ENCODE measurements around the gene TP73. TPM values are rescaled to one million over a fixed set of nuclear protein-coding genes. Genes with fewer than 3 reads are reported as not detected.

TP73 gene
- polyA plus RNA-seq, 1 donor = 2.1 TPM

GRCh38 chr1:3634059-3634800, 18.1 kb upstream of the TP73 start:
- no peak for DNase-seq

DNA sequence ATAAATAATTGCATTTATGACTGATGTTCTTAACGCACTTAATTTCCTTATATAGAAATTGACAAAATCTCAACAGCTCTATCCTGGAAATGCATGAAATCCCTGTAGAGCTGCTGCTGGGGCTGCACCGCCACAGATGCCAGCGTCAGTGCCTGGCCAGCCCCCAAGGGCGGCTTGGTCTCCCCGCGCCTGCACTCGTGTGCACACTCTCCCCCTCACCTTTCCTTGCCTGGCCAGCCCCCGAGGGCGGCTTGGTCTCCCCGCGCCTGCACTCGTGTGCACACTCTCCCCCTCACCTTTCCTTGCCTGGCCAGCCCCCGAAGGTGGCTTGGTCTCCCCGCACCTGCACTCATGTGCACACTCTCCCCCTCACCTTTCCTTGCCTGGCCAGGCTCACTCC, 16.2 kb upstream of the TP73 start:
- DNase-seq = no peak

DNA sequence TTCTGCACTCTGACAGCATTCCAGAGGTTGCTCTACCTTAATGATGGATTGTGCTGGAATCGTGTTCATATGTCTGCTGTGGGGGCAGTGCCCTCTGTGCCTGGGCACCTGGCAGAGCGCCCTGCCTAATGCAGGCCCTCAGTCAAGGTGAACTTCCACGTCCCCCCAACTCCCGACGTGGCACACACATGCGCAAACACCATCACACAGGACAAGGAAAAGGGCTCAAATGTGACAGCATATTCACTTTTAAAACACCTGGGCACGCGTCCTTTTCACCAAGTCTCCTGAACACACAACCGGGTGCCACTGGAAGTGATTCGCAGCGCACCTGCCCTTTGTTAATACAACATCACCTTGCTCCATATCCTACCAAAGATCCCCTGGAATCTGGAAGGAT, 15.8 kb upstream of the TP73 start:
- DNase-seq = no peak

- no peak for DNase-seq
These were observed 14.3 kb upstream of the TP73 start for GRCh38 chr1:3638027-3638426.

- DNase-seq = no peak
These were observed 13.6 kb upstream of the TP73 start for GRCh38 chr1:3638676-3639075.

GRCh38 chr1:3639397-3639911, 12.9 kb upstream of the TP73 start:
- no peak for DNase-seq

DNA sequence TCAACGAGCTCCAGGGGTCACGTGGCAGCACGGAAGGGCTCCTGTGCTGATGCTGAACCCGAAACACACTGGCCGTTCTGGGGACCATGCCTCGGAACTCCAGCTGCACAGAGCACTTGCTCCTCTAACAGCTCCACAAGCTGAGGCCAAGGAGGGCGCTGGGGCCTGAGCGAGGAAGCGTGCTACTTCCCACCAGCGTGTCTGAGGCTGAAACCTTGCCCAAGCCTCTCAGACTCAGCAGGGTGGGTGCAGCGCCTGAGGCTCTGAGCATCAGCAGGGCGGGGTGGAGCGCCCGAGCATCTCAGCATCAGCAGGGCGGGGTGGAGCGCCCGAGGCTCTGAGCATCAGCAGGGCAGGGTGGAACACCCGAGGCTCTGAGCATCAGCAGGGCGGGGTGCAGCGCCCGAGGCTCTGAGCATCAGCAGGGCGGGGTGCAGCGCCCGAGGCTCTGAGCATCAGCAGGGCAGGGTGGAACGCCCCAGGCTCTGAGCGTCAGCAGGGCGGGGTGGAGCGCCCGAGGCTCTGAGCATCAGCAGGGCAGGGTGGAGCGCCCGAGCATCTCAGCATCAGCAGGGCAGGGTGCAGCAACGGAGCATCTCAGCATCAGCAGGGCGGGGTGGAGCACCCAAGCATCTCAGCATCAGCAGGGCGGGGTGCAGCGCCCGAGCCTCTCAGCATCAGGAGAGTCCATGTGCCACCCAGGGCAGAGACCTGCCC, 12.0 kb upstream of the TP73 start:
- DNase-seq = no peak

DNA sequence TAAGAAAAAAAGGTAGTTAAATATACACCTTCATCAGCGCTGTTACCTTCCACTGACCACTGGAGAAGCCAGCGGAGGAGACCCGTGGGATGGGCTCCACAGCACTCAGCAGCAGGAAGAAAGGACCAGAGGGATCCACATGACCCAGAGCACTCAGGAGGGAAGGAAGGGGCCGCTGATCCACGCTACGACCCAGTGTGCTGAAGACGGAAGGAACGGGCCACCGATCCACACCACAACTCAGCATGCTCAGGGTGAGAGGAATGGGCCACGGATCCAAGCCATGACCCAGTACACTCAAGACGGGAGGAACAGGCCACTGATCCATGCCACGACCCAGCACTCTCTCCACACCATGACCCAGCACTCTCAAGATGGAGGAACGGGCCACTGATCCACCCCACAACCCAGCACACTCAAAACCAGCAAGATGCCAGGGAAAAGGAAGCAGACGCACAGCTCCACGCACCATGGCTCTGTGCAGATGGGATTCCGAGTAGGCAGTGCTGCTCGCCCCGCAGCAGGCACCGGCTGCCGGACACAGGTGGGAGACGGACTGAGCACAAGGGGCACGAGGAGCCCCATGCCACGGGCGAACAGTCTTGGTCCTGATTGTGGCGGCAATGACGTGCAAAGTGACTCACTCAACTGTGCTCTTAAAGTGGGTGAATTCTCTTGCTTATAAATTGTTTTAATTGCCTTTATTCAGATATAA, 11.1 kb upstream of the TP73 start:
- no peak for DNase-seq

GRCh38 chr1:3641816-3642215, 10.5 kb upstream of the TP73 start:
- no peak for DNase-seq

DNA sequence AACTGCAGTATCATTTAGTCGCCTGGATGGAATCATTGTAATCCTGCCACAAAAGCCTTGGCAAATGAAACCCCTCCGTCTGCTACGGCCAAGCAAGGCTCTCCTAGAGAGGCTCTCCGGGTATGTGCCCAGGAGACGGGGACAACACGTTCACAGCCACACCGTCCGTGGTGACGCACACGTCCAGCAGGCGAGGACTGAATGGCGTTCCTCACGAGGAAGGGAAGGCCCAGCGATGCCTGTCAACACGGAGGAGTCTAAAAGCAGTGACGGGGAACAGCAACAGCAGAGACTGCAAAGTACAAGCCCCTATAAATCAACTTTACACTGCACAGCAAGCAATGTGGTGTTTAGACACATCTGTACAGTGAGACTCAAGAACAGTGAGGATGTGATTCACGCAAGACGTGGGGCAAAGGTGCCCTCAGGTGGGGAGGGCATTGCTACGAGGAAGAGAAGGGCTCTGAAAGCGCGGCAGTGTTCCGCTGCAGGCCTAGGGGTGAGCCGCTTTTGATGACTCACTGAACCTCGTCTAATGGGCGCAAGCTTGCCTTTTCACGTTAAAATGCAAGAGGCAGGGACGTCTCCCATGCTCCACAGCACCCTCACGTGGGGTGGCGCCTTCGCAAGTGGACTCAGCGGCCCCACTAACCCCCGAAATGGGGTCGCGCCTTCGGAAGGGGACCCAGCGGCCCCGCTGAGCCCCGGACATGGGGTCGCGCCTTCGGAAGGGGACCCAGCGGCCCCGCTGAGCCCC, 9.2 kb upstream of the TP73 start:
- no peak for DNase-seq

DNA sequence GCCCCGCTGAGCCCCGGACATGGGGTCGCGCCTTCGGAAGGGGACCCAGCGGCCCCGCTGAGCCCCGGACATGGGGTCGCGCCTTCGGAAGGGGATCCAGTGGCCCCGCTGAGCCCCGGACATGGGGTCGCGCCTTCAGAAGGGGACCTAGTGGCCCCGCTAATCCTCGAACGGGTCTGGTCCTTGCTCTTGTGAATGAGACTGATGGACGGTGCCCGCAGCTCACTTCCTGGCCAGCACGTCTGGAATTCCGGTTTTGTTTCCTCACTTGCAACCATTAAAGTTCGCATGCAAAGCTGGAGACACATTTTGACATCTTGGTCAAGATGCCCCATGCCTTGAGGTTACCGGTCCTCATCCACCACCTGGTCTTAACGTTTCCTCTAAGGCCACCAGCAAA, 8.0 kb upstream of the TP73 start:
- no peak for DNase-seq

DNA sequence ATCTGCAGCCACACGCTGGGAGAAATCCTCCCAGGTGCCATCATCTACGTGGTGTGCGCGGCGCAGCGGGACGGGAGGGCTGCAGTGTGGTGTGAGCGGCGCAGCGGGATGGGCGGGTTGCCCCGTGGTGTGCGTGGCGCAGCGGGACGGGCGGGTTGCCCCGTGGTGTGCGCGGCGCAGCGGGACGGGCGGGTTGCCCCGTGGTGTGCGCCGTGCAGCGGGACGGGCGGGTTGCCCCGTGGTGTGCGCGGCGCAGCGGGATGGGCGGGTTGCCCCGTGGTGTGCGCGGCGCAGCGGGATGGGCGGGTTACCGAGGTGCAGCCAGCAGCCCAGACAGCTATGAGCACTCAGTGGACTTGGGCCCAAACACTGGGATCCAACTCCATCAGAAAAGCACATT, 7.1 kb upstream of the TP73 start:
- DNase-seq = no peak

GRCh38 chr1:3645666-3646355, 6.5 kb upstream of the TP73 start:
- DNase-seq = no peak

- no peak for DNase-seq
These were observed 5.7 kb upstream of the TP73 start for GRCh38 chr1:3646596-3646995.

GRCh38 chr1:3649342-3650247, 2.7 kb upstream of the TP73 start, which contains the start of gene WRAP73:
TSS of gene WRAP73 (minus strand) at chr1:3650103. CDS start at chr1:3649999, 104 bp downstream.
- DNase-seq = peak; percentile 91

DNA sequence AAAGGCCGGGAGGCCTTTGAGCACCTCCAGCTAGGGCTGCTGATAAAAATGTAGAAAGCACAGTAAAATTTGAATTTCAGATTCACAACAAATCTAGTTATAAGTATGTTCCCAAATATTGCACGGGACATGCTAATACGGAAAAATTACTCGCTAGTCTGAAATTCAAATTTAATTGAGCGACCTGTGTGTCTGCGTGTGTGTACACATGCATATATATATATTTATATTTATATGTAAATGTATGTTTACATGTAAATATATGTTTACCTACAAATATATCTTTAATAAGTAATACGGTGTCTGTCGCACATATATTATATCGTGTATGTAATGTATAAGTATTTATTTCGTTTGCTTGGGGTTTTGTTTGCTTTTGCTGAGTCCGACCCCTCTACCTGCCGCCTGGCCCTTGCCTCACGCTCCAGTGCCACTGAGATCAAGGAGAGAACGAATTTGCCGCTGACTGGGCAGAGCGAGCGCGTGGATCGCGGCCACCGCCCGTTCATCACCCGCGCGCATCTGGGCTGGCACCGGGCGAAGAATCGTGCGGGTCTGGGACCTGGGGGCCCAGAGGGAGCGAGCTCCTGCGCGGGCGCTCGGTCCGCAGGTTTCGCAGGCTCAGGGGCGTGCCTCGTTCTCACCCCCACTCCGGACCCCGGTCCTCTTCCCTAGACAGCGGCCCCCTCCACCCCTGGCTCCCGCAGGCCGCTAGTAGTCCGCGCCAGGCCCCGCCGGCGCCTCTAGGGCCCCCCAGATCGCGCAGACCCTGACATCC, 1.9 kb upstream of the TP73 start:
- no peak for DNase-seq

GRCh38 chr1:3651026-3651929, 1.0 kb upstream of the TP73 start:
- DNase-seq = no peak

GRCh38 chr1:3652548-3653285, 401 bp downstream of the TP73 start:
- DNase-seq = no peak
